HG02938 (cell line): ENCODE measurements around the gene ZSCAN10.
A peak's percentile ranks its signal among the peaks of the same experiment; 100 is the strongest.

ENCODE experiments used
- ATAC-seq: cut with Tn5 transposase; IDR thresholded peaks from one replicate; pipeline ENCODE4 v1.9.1; 2021; ENCODE audit warnings: mild to moderate bottlenecking, moderate library complexity; ENCODE audit not compliant: unreplicated experiment

The ZSCAN10 gene

DNA sequence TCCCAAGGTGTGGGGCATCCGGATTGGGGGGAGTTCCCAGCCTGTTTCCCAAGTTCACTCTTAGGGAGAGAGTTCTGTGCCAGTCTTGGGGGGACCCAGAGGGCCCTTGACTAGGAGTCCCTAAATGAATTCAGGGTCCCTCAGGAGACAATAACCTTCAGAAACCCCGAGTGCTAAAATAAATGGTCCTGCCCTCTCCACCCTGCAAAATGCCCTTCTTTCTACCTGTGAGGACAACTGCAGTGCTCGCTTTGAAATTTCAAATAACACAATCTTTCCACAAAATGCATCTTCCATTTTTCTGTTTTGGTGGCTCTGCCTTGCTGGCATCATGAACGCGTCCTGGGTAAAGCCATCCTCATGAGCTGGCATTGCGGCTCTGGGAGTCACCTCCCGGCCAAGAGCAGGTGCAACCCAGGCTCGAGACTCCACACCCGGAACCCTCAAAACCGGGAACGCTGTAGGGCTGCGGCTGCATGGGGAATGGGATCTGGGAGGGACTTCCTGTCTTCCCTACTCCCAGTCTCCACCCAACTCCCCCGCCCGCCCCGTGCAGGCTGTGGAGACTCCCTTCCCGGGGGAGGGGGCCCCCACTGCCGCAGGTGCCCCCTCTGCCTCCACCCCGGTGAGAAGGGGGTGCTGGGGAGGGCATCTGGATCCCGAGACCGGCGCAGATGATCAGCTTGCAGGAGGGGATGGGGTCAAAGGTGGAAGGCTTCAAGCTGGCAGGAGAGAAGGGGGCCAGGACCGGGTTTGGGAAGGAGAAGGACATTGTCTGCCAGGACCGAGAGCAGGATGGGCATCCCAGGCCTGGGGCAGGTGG is 13.2 kb upstream of the ZSCAN10 start, which contains the start of gene ZNF205:
ZNF205 (plus strand) TSS at position 529 of the 823 bp plus-strand sequence. CDS start 845 bp downstream, outside the sequence.
- no peak for ATAC-seq

DNA sequence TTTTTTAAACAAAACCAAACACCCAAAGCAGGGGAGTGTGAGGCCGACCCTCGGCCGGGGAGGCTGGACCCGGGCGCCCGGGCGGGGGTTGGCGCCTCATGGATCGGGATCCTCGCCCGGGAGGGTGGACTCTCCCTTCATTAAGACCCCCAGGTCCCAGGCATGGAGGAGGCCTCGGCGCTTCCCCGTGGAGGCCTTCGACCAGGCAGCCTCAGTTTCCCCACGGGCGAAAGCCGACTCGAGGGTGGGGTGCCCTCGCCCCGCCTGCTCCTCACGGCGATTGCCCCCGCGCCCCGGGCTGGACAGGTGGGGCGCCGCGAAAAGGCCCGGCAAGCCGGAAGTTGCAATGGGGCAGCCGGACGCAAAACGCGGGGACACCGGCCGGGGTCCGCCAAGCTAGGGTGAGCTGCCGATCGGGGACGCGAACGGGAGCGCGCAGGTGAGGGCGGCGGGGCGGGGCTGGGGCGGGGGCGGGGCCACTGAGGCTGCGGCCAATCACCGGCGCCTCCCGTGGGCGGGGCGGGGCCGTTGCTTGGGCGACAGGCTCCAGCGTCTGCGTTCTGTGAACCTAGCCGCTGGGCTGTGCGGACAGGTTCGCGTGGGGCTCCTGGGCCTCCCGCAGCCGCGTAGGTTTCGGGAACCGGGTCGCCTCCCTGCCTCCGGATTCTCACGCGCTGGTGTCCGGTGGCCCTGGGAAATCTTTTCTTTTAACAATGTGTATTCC is 7.3 kb upstream of the ZSCAN10 start:
- peak; percentile 77 for ATAC-seq

DNA sequence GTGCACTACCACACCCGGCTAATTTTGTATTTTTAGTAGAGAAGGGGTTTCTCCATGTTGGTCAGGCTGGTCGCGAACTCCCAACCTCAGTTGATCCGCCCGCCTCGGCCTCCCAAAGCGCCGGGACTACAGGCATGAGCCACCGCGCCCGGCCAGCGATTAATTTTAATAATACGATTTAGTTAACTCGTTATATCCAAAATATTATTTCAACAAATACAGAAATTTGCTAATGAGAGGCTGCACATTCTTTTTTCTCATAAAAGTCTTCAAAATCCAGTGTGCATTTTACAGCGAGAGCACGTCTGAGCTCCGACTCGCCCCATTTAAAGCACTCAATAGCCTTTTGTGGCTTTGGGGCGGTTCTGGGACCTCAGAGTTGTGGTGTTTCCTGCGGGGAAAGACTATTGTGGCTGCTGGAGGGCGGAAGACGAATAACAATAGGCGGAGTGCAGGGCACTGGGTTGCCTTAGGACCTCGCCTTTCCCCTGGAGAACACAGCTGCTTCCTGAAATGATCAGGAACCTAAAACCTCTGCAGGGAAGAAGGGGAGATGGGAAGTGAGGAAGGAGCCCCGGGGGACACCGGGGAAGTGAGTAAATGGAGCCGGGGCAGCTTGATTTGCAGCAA is 2.9 kb upstream of the ZSCAN10 start:
- no peak for ATAC-seq

DNA sequence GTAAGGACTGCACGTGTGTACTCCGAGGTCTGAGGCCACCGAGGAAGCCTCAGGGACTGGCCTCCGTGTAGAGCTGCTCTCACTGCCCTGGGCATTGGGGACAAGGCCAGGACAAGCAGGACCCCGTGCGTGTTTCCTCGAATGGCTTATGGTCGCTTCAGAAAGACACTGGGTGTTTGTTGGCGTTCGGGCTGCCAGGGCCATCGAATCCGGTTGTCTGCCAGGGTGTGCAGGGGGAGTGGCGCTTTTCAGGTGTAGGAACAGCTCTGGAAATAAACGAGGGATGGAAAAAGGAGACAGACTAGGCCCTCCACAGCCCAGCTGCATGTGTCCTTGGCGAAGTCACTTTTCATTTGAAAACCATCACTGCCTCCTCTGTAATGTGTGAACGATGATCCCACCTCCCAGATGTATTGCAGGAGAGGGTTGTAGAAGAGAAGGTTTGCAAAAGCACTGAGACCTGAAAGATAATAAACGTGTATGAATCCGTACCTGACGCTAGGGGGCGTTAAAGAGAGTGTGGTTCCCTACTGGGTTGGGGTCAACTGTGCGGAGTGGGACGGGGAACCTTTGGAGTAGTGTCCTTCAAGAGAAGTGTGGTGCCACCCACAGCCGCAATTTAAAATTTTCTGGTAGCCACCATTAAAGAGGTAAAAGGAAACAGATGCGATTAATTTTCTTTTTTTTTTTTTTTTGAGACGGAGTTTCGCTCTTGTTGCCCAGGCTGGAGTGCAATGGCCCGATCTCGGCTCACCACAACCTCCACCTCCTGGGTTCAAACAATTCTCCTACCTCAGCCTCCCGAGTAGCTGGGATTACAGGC is 2.1 kb upstream of the ZSCAN10 start:
- ATAC-seq, result no peak

DNA sequence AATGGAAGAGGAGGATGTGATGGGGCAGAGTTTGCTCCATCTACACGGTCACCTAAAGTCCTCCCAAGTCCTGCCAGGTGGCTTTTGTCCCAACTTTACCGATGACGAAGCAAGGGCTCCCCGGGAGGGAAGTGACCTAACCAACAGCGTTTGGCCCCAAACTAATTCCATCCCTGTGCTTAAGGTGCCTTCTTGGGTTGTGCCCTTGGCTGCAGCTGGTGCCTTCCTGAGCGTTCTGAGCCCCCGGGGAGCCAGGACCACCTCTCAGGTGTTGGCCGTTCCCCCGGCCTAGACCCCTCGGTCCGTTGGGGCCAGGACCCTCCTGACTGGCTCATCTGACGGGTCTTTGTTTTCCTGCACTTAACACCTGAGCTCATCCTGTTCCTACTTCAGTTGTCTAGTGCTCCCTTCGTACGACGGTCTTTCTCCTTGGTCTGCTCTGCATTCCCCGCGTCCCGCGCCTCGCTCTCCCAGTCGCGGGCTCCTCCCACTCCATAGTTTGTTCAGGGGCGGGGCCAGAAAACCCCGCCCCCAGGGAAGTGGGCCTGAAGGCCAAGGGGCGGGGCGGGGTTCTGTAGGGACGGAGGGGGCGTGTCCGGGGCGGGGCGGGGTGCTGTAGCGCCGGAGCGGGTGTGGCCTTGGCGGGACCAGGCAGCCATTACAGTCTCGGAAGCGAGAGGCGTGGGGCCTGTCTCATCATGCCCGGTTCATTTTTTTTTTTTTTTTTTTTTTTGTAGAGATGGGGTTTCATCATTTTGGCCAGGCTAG is 822 bp upstream of the ZSCAN10 start:
- ATAC-seq, result no peak

DNA sequence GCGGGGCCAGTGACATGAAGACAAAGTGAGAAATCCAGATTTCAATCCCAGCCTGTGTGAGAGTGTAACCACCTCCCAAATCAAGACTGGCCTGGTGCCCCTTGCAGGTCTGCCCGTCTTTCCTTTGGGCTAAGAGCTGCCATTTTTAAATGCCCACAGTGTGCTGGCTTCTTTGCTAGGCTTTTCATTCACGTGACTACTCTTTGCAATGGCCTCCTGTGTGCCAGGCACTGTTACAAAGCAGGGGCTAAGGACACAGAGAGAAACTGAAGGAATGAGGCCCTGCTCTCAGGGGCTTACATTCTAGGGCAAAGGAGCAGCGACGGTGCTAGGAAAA is 269 bp upstream of the ZSCAN10 start:
- no peak for ATAC-seq

DNA sequence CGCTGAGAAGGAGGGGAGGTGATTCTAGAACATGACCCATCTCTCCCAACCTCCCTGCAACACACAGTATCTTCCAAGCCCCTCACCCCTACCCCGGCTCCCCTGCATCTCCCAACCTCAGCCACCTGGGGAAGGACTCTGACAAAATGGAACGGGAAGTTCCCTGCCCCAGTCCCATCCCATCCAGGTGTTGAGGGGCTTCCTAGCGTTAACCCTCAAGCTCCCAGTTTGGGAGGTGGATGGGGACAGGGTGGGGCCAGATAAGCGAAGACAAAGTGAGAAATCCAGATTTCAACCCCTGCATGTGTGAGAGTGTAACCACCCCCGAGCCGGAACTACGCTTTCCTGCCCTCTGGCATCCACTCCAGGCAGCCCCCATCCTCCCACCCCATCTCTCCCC is 1.8 kb downstream of the ZSCAN10 start:
- no peak for ATAC-seq

DNA sequence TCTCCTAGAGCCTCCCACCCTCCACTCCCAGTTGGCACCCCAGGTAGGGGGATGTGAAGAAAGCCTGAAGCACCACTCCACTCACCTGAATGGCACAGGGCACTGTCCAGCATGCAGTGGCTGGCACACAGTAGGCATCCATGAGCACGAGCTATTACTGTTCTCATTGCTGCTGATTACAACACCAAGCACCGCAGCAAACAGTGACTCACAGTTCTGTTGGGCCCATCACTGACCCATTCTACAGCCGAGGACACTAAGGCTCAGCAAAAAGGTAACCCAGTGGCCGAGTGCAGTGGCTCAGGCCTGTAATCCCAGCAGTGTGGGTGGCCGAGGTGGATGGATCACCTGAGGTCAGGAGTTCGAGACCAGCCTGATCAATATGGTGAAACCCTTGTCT is 2.7 kb downstream of the ZSCAN10 start:
- ATAC-seq, result no peak

DNA sequence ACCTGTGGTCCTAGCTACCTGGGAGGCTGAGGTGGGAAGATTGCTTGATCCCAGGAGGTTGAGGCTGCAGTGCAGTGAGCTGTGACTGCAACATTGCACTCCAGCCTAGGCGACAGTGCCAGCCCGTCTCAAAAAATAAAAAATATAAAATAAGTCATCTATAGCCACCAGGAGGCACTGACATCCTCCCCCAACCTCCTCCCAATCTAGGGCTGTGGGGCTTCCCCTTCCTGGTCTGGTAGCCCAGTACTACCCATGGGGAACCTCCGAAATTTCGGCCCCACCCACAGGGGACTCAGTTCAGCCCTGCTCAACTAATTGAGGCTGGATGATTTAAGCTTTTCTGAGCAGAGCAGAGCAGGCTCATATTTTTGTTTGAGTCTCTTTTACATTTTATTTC is 3.2 kb downstream of the ZSCAN10 start:
- peak; percentile 59 for ATAC-seq

DNA sequence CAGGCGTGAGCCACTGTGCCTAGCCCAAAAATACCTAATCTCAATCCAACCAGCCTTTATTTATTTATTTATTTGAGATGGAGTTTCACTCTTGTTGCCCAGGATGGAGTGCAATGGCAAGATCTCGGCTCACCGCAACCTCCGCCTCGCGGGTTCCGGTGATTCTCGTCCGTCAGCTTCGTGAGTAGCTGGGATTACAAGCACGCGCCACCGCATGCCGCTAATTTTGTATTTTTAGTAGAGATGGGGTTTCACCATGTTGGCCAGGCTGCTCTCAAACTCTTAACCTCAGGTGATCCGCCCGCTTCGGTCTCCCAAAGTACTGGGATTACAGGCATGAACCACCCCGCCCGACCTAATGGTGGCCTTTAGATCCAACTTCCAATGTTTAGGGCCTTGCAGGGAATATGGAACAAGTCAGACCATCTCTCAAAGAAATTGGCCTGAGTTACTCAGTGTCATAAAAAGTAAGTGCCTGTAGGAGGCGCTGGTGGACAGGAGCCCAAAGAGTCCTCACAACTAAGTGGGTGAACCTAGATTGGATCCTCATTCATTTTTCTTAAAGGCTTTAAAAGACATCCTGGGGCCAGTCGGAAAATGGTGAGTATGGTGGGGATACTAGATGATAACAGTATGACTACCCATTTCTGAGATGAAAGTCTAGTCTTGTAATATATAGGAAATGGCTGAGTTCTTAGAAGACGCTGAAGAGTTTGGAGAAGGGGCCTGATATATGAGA is 4.6 kb downstream of the ZSCAN10 start:
- no peak for ATAC-seq

DNA sequence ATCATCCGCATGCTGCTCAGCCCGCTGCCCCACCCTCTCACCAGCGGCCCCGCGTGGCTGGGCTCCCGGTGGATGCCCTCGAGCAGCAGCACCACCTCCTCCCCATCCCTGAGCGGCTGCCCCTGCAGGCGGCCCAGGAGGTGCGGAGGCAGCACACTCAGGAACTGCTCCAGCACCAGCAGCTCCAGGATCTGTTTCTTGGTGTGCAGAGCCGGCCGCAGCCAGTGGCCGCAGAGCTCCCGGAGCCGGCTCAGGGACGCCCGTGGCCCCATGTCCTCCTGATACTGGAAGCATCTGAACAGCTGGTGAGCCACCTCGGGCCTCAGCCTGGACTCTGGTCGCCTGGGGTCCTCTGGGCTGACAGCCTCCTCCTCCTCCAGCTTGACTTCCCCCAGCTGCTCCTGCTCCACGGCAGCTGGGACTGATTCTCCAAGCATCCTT is 6.6 kb downstream of the ZSCAN10 start:
- ATAC-seq, result no peak

DNA sequence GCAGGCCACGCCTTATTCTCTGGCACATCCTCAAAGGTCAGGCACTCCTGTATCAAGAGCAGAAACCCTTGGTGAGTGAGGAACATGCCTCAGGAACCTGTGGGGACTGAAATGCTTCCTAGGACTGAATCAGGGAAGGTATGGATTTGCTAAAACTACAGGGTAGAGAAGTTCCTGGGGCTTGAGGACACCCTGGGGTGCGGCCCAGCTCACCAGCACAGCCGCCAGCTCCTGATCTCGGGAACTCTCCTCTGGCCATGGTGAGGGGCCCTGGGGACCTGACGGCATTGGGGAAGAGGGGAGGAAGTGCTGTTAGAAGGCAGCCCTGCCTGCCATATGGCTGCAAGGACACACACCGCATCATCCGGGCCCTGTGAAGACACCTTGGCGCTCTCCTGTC is 7.5 kb downstream of the ZSCAN10 start:
- no peak for ATAC-seq

DNA sequence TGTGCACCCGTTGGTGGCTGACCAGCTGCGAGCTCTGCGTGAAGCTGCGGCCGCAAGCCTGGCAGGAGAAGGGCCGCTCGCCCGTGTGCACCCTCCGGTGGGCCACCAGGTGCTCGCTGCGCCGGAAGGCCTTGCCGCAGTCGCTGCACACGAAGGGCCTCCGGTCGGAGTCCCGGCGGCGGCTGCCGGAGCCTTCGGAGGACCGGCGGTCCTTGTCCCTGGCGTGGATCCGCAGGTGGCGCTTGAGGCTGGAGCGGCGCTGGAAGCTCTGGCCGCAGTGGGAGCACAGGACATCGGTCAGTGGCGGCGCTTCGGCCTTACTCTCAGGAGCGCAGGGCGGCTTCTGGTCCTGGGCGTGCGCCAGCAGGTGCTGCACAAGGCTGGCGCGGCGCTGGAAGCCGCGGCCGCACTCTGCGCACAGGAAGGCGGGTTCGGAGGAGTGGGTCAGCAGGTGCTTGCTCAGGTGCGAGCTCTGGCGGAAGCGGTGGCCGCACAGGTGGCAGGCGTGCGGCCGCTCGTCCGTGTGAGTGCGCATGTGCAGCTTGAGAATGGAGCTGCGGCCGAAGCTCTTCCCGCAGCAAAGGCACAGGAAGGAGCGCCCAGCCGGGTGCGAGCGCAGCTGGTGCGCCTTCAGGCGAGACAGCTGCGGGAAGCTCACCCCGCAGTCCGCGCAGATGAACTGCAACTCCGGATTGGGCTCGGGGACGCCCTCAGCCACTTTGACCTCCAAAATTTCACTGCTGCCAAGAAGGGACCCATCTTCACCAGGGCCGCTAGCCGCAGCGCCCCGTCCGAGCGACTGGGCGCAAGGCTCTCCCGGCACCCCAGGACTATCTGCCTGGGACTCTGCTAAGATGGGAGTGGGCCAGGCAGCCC is 9.1 kb downstream of the ZSCAN10 start:
- no peak for ATAC-seq

DNA sequence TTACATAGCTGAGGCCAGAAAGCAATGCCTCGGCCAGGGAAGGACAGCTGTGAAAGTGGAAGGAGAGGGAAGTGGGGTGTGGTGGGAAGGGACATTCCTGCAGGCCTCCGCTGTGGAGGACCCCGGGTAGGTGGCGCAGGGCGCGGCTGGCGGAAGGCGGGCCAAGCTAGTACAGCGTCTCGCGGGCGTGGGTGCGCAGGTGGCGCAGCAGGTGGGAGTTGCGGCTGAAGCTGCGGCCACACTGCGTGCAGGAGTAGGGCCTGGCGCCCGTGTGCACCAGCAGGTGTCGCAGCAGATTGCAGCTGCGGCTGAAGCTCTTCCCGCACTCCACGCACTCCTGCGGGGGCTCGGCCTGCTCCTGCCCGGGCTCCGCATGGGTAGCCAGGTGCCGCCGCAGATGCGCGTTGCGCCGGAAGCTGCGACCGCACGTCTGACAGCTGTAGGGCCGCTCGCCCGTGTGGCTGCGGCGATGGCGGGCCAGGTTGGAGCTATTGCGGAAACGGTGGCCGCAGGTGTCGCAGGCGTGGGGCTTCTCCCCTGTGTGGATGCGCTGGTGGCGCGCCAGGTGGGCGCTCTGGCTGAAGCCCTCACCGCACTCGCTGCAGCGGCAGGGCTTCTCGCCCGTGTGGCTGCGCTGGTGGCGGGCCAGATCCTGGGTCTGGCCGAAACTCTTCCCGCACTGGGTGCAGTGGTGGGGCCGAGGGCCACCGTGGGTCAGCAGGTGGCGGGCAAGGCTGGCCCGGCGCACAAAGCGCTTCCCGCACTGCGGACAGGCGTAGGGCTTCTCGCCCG is 10.0 kb downstream of the ZSCAN10 start:
- no peak for ATAC-seq

DNA sequence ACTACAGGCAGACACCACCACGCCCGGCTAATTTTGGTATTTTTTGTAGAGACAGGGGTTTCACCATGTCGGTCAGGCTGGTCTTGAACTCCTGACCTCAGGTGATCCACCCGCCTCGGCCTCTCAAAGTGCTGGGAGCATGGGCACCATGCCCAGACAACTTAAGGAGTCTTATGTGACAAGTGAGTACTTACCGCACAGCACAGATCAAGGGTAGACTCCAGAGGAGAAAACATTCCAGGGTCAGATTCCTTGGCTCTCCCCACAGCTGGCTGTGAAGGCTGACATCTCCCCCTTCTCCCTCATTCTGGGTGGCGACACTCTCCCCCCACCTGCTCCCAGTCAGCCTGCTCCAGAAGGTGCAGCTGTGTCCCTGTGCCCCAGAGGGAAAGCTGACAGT is 10.6 kb downstream of the ZSCAN10 start:
- ATAC-seq, result no peak

DNA sequence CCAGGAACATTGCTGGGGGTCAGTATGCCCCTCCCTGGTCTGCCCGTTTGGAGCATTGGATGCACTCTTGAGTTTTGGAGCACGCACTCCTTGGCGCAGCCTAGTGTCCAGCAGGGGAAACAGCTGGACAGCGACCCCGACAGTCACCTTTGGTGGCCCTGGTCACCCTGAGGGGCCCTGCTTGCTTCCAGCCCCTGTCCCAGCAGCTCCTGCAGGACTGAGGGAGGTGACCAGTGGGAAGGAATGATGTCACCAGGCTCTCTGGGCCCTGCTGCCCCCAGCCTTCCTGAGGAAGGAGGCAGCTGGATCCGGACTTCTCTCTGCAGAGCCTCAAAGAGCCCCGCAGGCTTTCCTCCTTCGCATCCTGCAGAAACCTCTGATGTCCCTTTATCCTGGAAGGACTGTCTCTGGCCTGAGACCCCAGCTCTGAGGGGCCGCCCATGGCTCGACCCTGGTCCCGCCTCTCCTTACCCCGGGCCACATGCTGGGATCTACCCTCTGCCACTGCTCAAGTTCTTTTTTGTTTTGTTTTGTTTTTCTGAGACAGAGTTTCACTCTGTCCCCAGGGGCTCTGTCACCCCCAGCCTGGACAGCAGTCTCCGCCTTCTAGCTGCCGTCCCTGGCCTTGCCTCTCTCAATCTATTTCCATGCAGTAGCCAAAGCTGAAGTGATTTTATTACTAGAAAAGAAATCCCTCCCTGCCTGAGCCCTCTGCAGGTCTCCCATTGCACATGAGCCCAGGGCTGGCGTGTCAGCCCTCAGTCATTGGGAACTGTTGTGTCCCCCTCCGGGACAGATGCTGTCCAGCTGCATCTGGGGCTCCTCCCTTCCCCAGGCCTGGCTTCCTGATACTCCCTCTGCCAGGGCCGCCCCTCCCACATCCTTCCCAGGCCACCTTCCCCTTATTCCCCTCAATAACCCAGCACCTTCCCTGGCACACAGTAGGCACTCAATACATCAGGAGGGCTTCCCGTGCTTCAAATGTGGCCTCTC is 11.6 kb downstream of the ZSCAN10 start:
- ATAC-seq, result no peak
